ENCODE results near the gene OPCML.

Gene OPCML

DNA sequence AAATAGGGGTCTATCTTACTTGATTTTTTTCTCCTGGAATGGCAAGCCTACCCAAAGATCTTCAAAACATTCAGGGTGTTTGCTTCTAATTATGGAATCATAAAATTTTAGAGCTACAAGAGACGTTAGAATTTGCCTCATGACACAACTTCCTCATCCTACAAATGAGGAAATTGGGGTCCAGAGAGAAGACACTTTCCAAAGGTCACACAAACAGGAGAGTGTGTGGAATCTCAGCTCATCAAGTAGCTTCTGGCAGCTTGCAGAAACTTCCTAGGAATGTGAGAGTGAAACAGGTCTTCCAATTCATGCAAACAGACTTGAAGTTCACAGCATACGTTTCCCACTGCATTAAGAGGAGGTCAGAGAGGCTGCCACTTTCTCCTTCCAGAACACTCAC is 976.0 kb downstream of the OPCML start:
- no peak for DNase-seq (ENCODE audit: low spot score)

DNA sequence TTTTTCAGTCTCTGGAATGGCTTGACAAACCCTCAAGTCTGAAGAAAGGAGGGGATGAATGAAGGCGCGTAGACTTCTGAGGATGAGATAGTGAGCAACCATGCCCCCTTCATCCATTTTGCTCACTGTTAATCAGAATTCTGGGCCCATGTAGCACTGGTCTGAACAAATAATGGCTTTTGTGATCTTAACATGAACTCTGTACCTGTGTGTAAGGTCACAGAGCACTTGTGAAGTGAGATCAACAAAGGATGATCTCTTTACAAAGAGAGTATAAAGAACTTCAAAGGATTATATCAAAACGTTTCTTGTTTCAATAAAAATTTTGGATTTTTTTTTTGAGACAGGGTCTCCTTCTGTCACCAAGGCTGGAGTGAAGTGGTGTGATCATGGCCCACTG is 976.7 kb downstream of the OPCML start:
- DNase-seq (ENCODE audit: low spot score): no peak

DNA sequence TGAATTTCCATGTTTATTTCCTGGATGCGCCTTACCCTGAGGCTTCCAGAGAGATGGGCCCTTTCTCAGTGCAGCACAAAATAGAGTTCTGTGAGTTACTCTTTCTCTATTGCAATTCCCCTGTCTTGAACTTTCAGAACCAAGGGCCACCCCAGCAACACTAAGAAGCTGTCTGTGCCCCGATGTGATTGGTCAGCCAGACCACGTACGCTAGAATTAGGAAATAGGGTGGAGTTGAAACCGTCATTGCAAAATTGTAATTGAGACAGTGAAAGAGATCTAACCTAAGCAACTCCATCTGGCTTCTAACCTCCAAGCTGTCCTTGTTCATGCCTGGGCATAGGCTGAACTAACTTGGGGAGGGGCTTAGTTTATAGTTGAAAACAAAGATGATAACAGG is 981.3 kb downstream of the OPCML start:
- DNase-seq (ENCODE audit: low spot score): no peak

DNA sequence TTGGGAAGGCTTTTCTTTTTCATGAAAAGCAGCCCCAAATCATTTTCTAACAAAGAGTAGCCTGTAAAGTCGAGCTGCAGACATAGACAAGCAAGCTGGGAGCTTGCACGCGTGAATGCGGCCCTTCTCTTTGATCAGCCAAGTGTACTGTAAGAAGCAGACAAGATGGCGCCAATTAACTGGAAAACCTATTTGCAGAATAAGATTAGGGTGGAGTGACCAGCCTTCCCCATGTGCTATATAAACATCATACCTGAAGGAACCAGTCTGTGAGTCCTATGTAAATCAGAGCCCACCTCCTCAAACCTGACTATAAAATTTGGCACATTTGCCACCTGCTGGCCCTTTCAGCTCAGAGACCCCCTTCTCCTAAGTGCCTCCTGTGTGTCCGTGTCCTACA is 982.7 kb downstream of the OPCML start:
- no peak for DNase-seq (ENCODE audit: low spot score)

DNA sequence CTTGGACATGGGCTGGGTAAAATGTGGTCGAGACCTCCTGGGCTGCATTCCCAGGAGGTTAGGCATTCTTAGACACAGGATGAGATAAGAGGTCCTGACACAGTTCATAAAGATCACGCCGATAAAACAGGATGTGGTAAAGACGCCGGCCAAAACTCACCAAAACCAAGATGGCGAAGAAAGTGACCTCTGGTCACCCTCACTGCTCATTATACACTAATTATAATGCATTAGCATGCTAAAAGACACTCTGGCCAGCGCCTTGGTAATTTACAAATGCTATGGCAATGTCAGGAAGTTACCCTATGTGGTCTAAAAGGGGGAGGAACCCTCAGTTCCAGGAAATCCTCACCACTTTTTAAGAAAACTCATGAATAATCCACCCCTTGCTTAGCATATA is 983.3 kb downstream of the OPCML start:
- DNase-seq (ENCODE audit: low spot score): no peak

DNA sequence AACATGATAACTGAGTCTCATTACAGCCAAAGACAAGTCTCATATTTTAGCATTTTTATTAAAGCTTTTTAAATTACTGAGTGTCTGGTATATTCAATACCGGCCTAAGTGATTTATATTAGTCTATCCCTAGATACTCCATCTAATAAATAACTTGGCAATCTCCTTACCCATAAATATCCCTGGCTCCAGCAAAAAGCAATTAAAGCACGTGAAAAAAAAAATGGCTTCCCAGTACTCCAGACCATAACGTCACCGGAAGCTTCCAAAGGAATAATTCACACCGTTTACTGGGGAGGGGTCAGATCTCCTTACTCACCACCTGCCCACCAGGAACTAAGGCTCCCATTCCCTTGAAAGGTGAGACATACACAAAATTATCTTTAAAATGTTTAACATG is 988.3 kb downstream of the OPCML start:
- DNase-seq (ENCODE audit: low spot score): no peak

DNA sequence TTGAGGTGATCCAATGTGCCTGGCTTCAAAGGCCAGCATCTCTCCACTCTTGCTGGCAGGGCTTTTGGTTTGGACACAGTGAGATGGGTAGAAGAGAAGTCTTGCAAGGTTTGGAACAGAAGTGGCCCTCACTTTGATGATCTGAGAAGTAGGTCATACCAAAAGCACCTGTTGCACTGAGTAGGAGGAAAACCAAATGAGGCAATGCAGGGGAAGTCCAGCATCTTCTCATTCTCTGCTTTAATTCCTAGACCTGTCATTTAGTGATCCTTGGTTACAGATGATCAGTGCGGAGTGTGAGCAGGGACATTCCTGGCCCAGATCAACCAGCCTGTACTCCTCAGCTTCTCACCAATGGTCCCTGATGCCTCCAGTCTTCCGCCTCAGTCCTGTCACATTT is 990.5 kb downstream of the OPCML start:
- DNase-seq (ENCODE audit: low spot score): no peak

DNA sequence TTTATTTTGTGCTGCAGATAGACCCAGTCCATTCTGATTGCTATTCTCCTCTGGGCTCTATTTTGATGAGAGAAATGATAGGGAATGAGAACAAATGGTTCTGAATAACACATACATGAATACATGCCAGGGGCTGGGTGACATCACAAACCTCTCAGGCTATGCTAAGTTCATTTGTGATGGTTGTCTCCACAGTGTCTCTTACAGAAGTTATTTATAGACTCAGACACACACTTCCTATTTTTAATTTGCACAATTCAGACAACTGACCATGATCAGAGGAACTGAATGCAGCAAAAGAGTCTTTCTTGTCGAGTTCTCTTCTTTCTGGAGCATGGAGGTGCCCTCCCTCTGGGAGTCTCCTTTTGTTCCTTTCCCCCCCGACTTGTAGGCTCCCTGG is 991.7 kb downstream of the OPCML start:
- no peak for DNase-seq (ENCODE audit: low spot score)

DNA sequence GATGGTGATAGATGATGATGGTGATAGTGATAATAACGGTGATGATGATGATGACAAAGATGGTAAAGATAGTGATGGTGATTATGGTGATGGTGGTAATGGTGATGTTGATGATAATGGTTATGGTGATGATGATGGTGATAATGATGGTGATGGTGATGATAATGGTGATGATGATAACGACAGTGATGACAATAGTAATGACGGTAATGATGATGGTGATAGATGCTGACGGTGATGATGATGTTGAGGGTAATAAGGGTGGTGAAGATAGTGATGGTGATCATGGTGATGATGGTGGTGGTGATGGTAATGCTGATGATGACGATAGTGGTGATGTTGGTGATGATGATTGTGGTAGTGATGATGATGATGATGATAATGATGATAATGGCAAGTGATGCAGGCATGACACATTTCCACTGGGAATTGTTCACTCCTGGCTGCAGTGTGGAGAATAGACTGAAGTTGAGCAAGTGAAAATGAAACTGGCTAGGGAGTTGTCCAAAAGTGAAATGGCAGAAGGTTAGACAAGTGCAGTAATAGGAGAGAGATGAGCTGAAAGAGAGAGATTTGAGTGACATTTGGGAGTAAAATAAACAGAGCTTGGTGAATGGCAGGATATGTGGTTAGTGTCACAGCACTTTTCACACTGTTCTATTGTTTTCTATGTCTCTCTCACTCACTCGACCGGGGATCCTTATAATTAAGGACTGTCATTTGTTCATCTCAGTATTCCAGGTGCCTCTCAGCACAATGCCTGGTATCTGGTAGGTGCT is 992.5 kb downstream of the OPCML start:
- no peak for DNase-seq (ENCODE audit: low spot score)

DNA sequence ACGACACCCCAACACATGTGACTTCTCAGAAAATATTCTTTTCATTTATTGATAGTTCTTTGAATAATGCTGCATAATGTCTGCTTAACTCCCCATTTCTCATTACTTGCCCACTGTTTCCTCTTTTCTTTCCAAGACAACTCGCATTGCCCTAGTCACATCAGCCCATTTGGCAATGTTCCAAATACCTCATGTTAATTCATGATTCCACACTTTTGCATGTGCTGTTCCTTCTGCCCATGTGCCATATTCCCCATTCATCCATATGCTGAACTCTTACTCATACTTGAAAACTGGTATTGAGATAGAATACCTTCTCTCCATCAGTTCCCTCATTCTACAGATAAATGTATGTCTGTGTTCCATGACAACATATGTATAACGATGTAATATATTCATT is 993.7 kb downstream of the OPCML start:
- no peak for DNase-seq (ENCODE audit: low spot score)

DNA sequence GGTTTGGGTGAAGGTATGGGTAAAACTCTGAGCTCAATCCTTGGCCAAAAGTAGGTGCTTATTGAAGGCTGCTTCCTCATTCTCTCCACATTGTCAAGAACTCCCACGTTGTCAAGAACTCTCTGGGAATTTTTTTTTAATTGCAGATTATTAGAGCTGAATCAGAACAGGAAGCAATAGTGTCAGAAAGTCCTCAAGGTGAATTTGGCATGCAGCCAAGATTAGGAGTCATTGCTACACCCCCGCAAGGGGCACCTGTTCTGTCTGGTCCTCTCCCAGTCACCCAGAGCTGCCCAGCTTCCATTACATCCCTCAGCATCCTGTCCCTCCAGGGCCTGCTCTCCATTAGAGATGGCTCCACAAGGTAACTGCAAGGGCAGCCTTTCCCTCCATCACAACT is 996.5 kb downstream of the OPCML start:
- DNase-seq (ENCODE audit: low spot score): no peak

DNA sequence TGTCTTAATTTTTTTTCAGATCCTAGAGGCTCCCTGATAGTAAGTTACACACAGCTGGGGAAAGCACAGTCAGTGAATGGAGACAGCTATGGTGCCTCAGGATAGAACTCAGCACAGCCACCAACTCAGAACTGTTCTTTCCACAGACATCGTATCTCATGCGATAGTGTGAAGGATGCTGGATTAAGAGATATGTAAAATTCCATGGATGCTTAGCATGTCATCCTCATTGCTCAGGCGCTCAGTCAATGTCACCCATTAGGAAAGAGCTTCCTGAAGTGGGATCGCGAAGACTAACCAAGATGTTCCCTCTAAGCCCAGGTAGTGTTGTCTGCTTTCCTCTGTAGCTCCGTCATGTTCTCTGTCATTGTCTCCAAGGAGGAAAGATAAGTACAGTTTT is 1000.4 kb downstream of the OPCML start:
- no peak for DNase-seq (ENCODE audit: low spot score)

DNA sequence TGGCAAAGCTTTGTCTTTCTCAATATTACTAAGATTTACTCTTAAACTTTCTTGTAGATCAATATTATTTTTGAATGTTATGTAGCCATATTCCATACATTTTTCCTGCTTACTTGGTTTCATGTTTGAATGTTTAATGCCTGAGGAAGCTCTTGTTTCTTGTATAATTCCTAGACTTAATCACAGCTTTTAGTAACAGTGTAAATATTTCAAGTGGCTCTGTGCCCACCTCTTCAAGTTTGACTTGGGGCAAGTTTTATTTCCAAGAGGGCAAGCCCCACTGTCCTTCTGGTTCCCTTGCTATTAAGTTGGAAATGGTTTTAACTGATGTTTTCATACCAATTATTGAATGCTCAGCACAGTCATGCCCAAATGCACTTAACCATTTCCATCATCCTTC is 1004.1 kb downstream of the OPCML start:
- DNase-seq (ENCODE audit: low spot score): no peak

DNA sequence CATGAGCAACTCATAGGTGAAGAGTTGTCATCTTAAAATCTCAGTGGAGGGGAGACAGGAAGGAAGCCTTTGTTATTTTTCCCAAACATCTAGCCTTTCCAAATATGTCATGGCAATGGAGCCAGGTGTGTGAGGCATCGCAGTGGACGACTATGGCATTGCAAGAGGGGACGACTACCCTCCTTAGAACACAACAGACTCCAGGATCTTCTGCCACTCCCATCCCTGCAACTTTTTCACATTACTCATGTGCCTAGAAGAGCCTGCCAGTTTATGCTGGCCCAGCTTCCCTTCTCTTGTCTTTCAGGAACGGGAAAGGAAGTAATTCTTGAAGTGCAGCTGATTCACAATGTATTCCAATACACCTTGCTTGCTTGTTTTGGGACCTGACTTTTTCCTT is 1008.4 kb downstream of the OPCML start:
- DNase-seq (ENCODE audit: low spot score): no peak

DNA sequence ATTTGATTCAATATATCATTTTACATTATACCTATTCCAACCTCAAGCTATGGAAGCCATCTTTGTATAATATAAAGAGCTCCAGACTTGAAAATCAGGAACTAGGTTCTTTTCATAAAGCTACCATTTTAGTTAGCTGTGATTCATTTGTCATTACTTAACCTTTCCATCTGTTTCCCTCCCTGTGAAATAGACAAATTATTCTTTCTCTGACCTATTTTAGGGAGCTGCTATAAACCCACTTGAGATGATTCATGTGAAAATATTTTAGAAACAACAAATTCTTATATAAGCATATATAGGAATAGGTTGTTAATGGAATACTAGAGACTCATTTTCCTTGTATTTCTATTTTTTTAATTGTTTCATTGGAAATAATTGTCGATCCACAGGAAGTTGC is 1012.1 kb downstream of the OPCML start:
- peak; percentile 36 for DNase-seq (ENCODE audit: low spot score)

DNA sequence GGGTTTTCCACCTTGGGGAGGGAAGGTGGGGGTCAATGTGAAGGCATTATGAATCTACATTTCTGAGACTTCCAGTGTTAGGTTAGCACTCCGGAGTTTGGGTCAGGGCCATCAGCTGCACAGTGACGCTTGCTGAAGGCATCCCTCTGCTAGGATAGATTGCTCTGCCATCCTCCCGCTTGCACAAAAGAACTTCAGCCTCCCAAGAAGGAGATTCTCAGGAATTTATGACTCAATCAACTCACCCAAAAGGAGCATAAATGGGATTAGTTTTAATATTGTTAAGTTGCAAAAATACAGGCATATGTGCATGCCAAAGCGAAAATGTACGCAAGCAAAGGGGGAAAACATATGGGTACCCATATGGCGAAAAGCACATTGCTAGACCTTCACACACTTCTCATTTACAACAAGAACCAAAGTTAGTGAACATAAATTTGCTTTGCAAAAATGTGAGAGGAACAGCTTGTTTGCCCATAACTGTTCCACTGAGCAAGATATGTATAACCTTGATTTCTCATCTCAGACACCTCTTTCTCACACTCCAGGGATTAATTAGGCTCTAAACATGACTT is 1013.0 kb downstream of the OPCML start:
- DNase-seq (ENCODE audit: low spot score): peak; percentile 73

DNA sequence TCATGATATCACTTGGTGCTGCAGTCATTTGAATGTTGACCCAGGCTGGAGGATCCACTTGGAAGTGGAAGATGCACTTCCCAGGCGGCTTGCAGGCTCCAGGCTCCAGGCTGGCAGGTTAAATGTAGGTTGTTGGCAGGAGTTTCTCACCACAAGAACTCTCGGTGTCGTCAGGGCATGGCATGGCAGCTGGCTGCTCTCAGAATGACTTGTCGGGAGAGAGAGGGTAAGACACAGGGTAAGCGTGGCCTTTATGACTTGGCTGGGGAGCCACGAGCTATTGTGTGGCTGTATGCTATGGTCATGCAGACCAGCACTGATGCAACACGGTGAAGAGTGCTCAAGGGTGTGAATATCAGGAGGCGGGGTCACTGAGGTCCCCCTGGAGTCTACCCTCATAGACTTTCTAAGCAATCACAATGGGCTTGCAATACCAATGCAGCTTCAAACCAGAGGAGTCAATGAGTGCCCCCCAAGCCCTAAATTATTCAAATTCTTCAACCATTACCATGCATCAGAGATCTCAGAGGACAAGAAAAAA is 1027.7 kb downstream of the OPCML start:
- no peak for DNase-seq (ENCODE audit: low spot score)

DNA sequence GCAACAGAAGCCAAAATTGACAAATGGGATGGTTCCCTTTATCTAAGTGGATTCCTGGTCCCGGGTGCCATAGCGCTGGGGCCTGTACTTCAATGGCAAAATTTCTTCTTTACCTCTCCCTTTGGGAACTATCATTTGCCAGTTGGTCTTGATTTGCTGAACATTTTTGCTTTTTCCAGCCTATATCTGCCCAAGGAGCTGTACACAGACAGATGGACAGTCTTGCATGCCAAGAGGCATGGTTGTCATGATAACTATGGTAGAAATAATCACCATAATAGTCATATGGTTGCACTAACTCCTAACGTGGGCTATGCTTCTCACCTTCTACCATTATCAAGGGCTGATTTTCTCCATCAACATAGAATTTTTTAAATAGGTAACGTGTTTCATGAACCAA is 1030.9 kb downstream of the OPCML start:
- no peak for DNase-seq (ENCODE audit: low spot score)

DNA sequence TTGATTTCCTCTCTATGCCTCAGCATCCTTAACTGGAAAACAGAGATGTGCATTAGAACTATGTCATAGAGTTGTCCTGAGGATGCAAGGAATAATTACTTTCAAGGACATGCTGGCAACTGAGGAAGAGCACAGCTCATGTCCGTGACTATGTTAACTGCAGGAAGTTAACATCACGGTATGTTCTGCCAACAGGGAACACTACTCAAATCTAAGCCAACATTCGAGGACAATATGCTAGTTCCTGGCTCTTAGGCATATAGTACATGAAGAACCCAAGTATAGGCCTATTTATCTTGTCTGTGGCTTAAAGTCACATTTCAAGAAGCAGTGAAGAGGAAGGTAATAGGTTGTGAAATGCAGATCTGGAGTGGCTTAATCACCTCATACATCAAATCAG is 1032.6 kb downstream of the OPCML start:
- no peak for DNase-seq (ENCODE audit: low spot score)

DNA sequence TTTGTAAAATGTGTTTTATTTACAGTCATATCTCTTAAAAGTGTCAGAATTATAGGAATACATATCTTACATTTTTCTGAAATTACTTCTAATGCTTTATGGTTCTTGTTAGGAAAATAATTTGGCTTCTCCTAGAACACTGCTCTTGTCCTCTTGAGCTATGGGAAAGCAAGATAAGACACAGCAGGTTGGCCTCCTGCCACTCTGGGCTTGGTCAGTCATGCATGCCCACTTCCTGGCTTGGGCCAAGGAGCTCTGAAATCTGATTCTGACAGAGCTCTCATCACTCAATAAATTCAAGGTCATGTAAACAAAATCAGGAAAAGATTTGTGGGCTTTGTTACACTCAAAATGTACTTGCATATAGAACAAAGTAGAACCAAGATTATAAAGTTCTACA is 1036.0 kb downstream of the OPCML start:
- DNase-seq (ENCODE audit: low spot score): peak; percentile 62

DNA sequence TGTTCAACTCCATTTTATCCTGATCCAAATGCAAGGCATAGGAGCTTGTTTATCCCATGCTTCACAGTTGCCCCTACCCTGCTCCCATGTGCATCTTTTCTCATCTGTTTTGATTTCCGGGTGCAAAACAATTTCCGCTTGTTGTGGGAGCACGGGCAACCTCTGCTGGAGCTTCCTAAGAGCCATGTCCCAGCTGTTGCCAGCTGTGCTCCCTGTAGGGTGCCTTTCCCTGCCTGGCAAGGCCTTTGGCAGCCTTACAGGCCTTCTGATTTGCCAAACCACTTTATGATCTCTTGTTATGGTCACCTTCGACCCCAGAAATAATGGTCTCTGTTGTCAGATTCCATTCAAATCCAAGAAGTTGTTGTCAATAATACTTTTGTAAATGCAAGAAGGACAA is 1038.5 kb downstream of the OPCML start:
- DNase-seq (ENCODE audit: low spot score): no peak

DNA sequence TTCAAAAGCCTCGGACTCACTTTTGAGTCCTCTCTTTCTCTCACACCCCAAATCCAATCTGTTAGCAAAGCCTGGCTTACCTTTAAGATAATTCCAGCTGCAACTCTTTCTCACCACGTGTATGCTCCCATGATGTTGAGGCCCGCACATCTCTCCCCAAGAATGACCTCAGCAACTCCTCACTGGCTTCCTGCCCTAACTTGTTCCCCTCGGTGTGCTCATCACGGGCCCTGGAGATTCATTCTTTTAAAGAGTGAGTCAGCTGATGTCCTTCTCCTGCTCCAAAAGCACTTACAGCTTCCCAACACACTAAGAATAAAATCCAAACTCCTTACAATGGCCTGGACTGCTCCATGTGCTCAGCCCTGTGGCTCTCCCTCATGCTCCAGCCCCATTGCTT is 1041.3 kb downstream of the OPCML start:
- peak; percentile 80 for DNase-seq (ENCODE audit: low spot score)

DNA sequence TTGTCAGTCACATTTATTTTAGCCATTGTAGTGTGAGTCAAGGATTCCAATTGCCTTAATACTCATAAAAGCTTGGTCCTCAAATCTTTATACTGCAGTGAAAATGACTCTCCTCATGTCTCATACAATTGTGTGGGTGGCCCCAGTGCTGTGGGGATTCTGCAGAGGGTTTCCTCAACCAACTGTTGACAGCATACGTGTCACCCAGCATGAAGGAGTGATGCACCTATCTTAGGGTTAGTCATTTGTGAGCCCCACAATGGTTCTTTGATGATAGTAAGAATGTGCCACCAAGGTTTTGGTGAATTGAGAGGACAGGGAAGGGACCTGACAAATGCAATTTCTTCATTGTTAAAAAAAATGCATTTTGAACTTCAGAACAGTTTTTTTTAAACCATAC is 1046.2 kb downstream of the OPCML start:
- no peak for DNase-seq (ENCODE audit: low spot score)

DNA sequence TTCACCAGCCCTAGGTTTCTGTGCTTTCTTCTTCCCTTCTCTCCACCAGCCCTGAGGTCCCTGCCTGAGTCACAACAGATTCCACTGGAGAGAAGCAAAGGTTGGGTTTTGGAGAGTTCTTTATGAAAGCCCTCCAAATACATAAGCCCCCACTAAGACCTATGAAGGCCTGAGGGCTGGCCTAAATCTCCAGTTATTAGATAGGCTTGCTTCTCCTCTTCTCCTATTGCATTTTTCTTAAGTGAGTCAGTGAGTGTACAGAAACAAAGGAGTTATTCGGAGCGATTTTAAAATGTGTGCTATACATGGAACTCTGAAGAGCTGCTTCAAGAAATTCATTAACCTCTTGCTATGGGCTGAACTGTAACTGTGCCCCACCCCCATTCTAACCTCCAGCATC is 1057.3 kb downstream of the OPCML start:
- DNase-seq (ENCODE audit: low spot score): peak; percentile 20
